ENCODE measurements around the gene FSIP1.

Gene FSIP1

DNA sequence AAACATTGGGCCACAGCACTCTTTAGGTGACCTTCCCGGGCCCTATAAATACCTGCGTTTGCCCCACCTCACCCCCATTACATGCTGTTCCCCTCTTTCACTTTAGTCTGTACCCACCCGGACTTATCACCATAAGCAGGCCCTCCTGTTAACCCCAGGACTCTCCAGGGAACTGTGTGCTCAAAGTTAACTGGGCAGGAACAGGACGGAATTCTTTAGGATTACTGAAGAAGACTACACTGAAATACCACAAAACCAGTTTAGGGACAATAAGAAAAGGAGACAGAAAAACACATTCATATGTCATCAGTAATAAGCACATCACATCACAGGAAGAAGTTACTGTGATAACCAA is 45.5 kb downstream of the FSIP1 start:
- TF ChIP-seq, protein P1, sequence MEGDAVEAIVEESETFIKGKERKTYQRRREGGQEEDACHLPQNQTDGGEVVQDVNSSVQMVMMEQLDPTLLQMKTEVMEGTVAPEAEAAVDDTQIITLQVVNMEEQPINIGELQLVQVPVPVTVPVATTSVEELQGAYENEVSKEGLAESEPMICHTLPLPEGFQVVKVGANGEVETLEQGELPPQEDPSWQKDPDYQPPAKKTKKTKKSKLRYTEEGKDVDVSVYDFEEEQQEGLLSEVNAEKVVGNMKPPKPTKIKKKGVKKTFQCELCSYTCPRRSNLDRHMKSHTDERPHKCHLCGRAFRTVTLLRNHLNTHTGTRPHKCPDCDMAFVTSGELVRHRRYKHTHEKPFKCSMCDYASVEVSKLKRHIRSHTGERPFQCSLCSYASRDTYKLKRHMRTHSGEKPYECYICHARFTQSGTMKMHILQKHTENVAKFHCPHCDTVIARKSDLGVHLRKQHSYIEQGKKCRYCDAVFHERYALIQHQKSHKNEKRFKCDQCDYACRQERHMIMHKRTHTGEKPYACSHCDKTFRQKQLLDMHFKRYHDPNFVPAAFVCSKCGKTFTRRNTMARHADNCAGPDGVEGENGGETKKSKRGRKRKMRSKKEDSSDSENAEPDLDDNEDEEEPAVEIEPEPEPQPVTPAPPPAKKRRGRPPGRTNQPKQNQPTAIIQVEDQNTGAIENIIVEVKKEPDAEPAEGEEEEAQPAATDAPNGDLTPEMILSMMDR (IDR thresholded peaks at IDR 0.05; ENCODE audit: low read depth, low read length, missing control alignments) = no peak
- no peak overlapping the region for H3K4me3 ChIP-seq (ENCODE audit: low read depth, low read length)
- DNase-seq (ENCODE audit: low read depth) = no peak
- in situ Hi-C loops (cut with HindIII; ENCODE audit: low sequenced_read_pairs) = no loop called here

DNA sequence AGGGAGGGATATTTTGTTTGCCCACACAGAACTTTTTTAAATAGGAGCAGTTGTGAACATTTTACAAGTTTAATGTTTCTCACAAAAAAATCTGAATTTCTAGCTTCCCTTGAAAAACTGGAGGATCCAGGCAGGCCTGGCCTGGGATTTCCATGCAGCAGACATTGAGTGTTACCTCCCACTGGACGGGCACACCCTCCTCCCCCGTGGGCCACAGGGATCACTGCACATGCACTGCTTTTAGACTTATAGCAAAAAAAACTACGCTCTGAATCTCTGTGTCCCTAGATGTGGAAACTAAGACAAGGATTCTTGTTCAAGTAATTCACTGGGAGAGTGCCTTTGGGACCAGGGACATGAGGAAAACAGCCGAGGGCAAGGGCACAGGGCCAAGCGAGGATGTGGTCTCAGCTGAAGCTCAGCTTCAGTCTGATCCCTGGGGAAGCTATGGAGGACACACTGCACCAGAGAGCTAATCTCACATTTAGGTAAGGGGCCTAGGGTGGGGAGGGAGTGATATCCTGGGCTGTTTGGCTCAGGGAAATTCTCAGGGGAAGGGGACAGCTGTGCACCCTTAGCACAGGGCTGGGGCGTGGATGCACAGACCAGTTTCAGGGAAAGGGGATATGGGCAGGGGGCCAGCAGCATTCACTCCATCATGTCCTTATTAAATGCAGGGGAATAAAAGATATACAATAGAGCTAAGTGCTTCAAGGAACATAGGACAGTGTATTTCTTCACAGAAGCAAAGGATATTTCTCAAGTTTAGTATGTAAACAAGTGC is 46.0 kb downstream of the FSIP1 start:
- DNase-seq (ENCODE audit: low read depth) = no peak
- TF ChIP-seq, protein P1 (IDR thresholded peaks at IDR 0.05; ENCODE audit: low read depth, low read length, missing control alignments) = no peak
- no peak overlapping the region for H3K4me3 ChIP-seq (ENCODE audit: low read depth, low read length)
- in situ Hi-C loops (cut with HindIII; ENCODE audit: low sequenced_read_pairs) = no loop called here

DNA sequence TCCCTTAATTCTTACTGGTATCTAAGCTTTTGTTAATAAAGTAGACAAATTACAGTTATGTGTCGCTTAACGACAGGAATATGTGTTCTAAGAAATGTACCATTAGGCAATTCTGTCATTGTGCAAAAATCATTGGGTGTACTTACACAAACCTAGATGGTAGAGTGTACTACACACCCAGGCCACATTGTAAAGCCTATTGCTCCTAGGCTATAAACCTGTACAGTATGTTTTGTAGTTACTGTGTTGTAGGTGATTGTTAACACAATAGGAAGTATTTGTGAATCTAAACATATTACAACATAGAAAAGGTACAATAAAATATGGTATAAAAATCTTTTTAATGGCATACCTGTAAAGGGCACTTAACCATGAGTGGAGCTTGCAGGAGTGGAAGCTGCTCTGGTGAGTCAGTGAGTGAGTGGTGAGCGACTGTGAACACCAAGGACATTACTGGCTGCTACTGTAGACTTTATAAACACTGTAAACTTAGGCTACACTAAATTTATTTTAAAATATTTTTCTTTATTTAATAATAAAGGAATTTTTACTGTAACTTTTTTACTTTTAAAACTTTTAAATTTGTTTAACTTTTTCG is 47.4 kb downstream of the FSIP1 start:
- in situ Hi-C loops (cut with HindIII; ENCODE audit: low sequenced_read_pairs) = no loop called here
- no peak for DNase-seq (ENCODE audit: low read depth)
- no peak overlapping the region for H3K4me3 ChIP-seq (ENCODE audit: low read depth, low read length)
- TF ChIP-seq, protein P1 (IDR thresholded peaks at IDR 0.05; ENCODE audit: low read depth, low read length, missing control alignments) = no peak

DNA sequence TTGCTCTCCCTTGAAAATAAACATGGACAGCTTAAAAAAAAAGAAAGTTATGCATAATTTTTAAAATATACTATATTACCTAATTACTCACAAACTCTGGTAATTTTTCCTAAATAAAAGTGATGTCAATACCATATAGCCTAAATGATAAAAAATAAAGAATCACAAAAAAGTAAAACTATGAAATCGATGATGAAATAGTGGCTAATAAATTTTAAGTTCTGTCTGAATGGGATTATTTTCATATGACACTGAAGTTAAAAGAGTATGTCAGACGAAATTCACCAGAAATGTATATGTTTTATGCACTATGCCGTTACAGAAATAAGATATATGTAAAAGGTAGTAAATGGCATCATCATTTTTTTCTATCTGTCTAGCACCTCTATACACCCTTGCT is 51.4 kb downstream of the FSIP1 start:
- no peak overlapping the region for H3K4me3 ChIP-seq (ENCODE audit: low read depth, low read length)
- in situ Hi-C loops (cut with HindIII; ENCODE audit: low sequenced_read_pairs) = no loop called here
- no peak for DNase-seq (ENCODE audit: low read depth)
- TF ChIP-seq, protein P1 (IDR thresholded peaks at IDR 0.05; ENCODE audit: low read depth, low read length, missing control alignments) = no peak

DNA sequence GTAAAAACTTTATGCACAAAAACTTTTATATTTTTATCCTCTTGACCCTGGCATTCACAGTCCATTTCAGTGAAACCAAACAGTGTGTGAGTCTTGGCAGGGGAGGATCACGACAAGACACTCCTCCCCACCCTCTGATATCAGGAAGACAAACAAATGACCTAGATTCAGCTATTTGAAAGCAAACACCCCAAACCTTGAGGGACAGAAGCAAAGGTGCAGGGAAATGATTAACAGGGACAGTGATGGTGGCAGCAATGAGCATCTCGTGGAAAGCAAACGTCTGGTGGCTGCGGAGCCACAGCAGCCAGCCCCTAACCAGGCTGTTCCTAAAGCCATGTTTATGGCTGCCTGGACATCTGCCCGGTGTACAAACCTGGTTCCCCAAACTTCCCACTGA is 52.1 kb downstream of the FSIP1 start:
- TF ChIP-seq, protein P1 (IDR thresholded peaks at IDR 0.05; ENCODE audit: low read depth, low read length, missing control alignments) = no peak
- in situ Hi-C loops (cut with HindIII; ENCODE audit: low sequenced_read_pairs) = no loop called here
- no peak overlapping the region for H3K4me3 ChIP-seq (ENCODE audit: low read depth, low read length)
- no peak for DNase-seq (ENCODE audit: low read depth)

DNA sequence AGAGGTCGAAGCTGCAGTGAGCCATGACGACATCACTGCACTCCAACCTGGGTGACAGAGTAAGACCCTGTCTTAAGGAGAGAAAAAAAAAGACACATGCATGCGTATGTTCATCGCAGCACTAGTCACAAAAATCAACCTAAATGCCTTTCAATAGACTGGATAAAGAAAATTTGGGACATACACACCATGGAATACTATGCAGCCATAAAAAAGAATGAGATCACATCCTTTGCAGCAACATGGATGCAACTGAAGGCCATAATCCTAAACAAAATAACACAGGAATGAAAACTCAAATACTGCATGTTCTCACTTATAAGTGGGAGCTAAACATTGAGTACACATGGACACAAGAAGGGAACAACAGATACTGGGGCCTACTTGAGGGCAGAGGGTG is 53.1 kb downstream of the FSIP1 start:
- DNase-seq (ENCODE audit: low read depth) = no peak
- in situ Hi-C loops (cut with HindIII; ENCODE audit: low sequenced_read_pairs) = no loop called here
- TF ChIP-seq, protein P1 (IDR thresholded peaks at IDR 0.05; ENCODE audit: low read depth, low read length, missing control alignments) = no peak
- no peak overlapping the region for H3K4me3 ChIP-seq (ENCODE audit: low read depth, low read length)
